ENCODE measurements around the gene MED7.
A peak's percentile ranks its signal among the peaks of the same experiment; 100 is the strongest.
"Not testable (repeated sequence)": the region's sequence is repeated elsewhere in the genome, so short reads cannot be mapped to it uniquely, and the experiment has no call there.

The MED7 gene, protein sequence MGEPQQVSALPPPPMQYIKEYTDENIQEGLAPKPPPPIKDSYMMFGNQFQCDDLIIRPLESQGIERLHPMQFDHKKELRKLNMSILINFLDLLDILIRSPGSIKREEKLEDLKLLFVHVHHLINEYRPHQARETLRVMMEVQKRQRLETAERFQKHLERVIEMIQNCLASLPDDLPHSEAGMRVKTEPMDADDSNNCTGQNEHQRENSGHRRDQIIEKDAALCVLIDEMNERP

DNA sequence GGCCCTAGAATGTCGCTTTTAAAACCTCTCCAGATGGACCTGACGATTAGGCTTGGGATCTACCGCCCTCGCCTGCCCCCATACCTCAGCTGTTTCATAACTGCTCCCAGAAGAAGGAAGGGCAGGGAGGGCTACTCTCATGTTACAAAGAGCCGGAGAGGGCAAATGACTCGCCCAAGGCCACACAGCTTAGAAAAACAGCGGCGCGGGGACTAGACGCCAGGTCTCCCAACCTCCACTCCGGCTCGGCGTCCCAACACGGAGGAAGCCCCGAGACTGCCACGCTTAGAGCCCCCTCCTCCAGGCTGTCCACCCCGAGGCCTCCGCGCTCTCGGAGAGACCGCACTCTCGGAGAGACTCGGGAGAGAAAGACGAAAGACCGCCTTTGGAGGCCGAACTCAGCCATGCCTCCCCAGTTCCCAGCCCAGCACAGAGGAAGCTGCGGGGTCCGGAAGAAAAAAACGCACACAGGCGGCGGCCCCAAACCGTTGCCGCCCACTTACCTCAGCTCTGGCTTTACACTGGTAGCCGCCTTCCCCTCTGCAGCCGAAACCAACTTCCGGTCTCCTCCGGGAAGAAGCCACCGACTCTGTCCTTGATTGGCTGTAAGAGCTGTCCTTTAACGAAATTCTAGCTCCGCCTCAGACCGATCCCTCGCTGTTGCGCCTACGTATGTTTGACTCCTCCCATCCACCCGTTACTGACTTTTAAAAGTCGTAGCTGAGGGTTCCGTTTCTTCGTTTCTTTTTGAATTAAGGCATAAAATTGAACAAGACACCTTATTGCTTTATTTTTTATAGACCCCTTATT, at the start of gene MED7:
TSS of gene MED7 (minus strand) at position 549 of the 810 bp plus-strand sequence. CDS start 3,434 bp downstream, outside the sequence.
- DNase-seq (ENCODE audit: low read depth): peak; percentile 100
- peak within 1 kb of the TSS; percentile 93 for H3K4me3 ChIP-seq (ENCODE audit: low read depth, low read length)
- TF ChIP-seq, protein P1, sequence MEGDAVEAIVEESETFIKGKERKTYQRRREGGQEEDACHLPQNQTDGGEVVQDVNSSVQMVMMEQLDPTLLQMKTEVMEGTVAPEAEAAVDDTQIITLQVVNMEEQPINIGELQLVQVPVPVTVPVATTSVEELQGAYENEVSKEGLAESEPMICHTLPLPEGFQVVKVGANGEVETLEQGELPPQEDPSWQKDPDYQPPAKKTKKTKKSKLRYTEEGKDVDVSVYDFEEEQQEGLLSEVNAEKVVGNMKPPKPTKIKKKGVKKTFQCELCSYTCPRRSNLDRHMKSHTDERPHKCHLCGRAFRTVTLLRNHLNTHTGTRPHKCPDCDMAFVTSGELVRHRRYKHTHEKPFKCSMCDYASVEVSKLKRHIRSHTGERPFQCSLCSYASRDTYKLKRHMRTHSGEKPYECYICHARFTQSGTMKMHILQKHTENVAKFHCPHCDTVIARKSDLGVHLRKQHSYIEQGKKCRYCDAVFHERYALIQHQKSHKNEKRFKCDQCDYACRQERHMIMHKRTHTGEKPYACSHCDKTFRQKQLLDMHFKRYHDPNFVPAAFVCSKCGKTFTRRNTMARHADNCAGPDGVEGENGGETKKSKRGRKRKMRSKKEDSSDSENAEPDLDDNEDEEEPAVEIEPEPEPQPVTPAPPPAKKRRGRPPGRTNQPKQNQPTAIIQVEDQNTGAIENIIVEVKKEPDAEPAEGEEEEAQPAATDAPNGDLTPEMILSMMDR (IDR thresholded peaks at IDR 0.05; ENCODE audit: insufficient read depth, low read depth, low read length, missing control alignments): no peak

DNA sequence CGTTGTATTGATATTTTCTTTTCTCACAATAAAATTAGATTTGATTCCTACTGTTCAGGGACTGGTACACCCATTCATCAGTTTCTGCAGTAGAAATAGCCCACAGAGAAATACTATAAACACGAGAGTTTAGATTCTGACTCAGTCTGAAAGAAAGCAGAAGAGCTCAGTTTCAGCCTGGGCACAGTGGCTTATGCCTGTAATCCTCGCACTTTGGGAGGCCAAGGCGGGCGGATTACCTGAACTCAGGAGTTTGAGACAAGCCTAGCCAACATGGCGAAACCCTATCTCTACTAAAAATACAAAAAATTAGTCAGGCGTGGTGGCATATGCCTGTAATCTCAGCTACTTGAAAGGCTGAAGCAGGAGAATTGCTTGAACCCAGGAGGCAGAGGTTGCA, 46.6 kb upstream of the MED7 start:
- TF ChIP-seq, protein P1 (IDR thresholded peaks at IDR 0.05; ENCODE audit: insufficient read depth, low read depth, low read length, missing control alignments): no peak
- no peak overlapping the region for H3K4me3 ChIP-seq (ENCODE audit: low read depth, low read length)
- DNase-seq (ENCODE audit: low read depth): peak; percentile 20

DNA sequence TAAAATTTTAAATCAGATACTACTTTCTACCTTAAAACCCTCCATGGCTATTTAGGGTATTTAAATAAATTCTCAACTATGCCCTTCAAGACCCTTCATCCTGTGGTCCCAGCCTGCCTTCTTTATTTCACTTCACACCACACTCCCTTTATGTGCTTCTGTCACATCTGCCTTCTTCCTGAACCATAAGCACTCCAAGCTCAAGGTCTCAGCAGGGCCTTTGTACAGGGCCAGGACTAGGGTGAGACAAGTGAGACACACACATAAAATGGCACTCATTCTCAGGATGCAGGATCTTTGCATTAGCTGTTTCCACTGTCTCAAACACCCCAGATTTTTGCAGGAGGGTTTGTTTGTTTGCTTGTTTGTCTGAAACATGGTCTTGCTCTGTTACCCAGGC, 45.6 kb upstream of the MED7 start:
- no peak for DNase-seq (ENCODE audit: low read depth)
- H3K4me3 ChIP-seq (ENCODE audit: low read depth, low read length): no peak overlapping the region
- TF ChIP-seq, protein P1 (IDR thresholded peaks at IDR 0.05; ENCODE audit: insufficient read depth, low read depth, low read length, missing control alignments): no peak

DNA sequence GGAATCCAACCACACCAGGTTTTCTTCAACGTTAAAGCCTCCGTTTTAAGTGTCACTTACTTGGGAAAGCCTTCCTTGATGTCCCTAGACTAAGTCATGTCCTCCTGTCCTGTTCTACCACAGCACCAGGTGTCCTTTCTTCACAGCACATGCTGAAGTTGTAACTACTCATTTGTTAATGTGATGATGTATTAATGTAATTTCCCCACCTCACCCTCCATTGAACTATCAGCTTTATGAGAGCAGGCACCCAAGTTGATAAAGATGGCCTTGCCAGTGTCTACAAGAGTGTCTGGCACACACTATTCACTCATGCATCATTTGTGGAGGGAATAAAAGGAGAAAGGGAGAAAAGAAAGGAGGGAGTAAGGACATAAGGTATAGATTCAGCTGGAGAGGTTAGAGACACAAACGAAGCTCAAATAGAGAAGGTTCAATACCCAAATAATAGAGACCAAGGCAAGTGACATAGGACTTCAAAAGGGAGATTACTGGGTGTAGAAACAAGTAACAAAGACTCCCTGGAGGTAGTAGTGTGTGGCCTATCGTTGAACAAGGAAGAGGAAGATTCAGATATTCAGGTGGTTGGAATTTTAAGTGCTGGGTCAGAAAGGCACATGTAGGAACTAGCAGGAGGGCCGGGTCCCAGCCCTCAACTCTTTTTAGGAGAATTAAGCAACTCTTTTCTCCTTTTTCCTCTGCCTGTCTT, 44.5 kb upstream of the MED7 start:
- DNase-seq (ENCODE audit: low read depth): no peak
- H3K4me3 ChIP-seq (ENCODE audit: low read depth, low read length): no peak overlapping the region
- TF ChIP-seq, protein P1 (IDR thresholded peaks at IDR 0.05; ENCODE audit: insufficient read depth, low read depth, low read length, missing control alignments): no peak

DNA sequence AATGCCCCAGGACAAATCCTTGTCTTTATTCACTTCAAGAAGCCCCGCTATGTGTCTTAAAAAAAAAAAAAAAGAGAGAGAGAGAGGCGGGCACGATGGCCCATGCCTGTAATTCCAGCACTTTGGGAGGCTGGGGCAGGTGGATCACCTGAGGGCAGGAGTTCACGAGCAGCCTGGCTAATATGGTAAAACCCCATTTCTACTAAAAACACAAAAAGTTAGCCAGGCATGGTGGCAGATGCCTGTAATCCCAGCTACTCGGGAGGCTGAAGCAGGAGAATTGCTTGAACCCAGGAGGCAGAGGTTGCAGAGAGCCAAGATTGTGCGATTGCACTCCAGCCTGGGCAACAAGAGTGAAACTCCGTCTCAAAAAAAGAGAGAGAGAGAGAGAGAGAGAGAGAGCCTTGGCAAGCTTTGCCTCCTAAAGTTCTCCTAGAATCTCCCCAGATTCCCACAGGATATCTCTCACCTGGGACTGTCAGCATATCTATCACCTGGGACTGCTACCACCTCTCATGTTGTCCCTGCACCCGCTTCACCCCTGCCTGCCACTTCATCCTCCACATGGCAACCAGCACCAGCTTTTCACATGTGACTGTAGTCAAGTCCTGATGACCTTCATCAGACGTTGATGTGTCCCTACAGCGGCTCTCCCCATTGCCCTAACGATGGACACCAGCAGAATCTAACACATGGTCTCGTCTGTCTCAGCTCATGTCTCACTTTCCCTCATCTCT, 43.8 kb upstream of the MED7 start:
- DNase-seq (ENCODE audit: low read depth): no peak
- H3K4me3 ChIP-seq (ENCODE audit: low read depth, low read length): no peak overlapping the region
- TF ChIP-seq, protein P1 (IDR thresholded peaks at IDR 0.05; ENCODE audit: insufficient read depth, low read depth, low read length, missing control alignments): no peak

DNA sequence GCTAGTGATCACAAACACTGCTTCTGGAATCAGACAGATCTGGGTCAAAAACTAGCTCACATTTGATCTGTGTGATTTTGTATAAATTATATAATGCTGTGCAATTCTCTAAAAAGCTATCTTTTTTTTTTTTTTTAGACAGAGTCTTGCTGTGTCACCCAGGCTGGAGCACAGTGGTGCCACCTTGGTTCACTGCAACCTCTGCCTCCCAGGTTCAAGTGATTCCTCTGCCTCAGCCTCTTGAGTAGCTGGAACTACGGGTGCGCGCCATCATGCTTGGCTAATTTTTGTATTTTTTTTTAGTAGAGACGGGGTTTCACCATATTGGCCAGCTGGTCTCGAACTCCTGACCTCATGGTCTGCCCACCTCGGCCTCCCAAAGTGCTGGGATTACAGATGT, 42.5 kb upstream of the MED7 start:
- not testable (repeated sequence) for H3K4me3 ChIP-seq (ENCODE audit: low read depth, low read length); DNase-seq (ENCODE audit: low read depth)

Data from GM12865 (cell line).